H9 (cell line): ENCODE results near the gene FERMT2. TPM values are rescaled to one million over a fixed set of nuclear protein-coding genes. Genes with fewer than 3 reads are reported as not detected.

Experiments used
- DNase-seq: peaks from one replicate; pipeline ENCODE4 v3.0.0-alpha.2; 2017
- H2AFZ ChIP-seq: one replicate; pipeline ENCODE4 v1.6.1; 2013; ENCODE audit warnings: mild to moderate bottlenecking, low read length, control low read depth, moderate library complexity
- H2AK5ac ChIP-seq: 2 replicates; pipeline ENCODE4 v1.6.1; 2013; ENCODE audit warnings: low read length, control low read depth, mixed read lengths; ENCODE audit not compliant: insufficient read length
- H2BK120ac ChIP-seq: one replicate; pipeline ENCODE4 v1.6.1; 2013; ENCODE audit warnings: low read depth, mild to moderate bottlenecking, low read length, control low read depth, inconsistent platforms; ENCODE audit not compliant: poor library complexity, severe bottlenecking
- H2BK12ac ChIP-seq: 2 replicates; pipeline ENCODE4 v1.6.1; 2013; ENCODE audit warnings: low read length, control low read depth, mixed read lengths, low read depth; ENCODE audit not compliant: insufficient read length
- H2BK15ac ChIP-seq: 2 replicates; pipeline ENCODE4 v1.6.1; 2013; ENCODE audit warnings: low read depth, low read length, control low read depth
- H2BK20ac ChIP-seq: one replicate; pipeline ENCODE4 v1.6.1; 2013; ENCODE audit warnings: low read depth, mild to moderate bottlenecking, low read length, control low read depth, inconsistent platforms; ENCODE audit not compliant: poor library complexity, severe bottlenecking
- H2BK5ac ChIP-seq: 2 replicates; pipeline ENCODE4 v1.6.1; 2013; ENCODE audit warnings: low read length, control low read depth, mixed read lengths; ENCODE audit not compliant: insufficient read length
- H3K14ac ChIP-seq: 2 replicates; pipeline ENCODE4 v1.6.1; 2013; ENCODE audit warnings: low read length, control low read depth; ENCODE audit not compliant: insufficient read depth
- H3K18ac ChIP-seq: 2 replicates; pipeline ENCODE4 v1.6.1; 2013; ENCODE audit warnings: low read depth, mild to moderate bottlenecking, mixed read lengths, low read length, control low read depth; ENCODE audit not compliant: insufficient read length
- H3K23ac ChIP-seq: 2 replicates; pipeline ENCODE4 v1.6.1; 2013; ENCODE audit warnings: low read length, control low read depth, mixed read lengths, low read depth; ENCODE audit not compliant: insufficient read length
- H3K23me2 ChIP-seq: 2 replicates; pipeline ENCODE4 v1.6.1; 2013; ENCODE audit warnings: low read depth, mild to moderate bottlenecking, mixed read lengths, low read length, control low read depth; ENCODE audit not compliant: insufficient read length, poor library complexity, severe bottlenecking
- H3K27ac ChIP-seq: 2 replicates; pipeline ENCODE4 v1.5.1; 2013; ENCODE audit warnings: low read length, control low read depth, mixed read lengths, low read depth; ENCODE audit not compliant: insufficient read length
- H3K27me3 ChIP-seq: 2 replicates; pipeline ENCODE4 v1.6.1; 2013; ENCODE audit warnings: low read length, control low read depth, inconsistent platforms; ENCODE audit not compliant: insufficient read depth
- H3K4ac ChIP-seq: 2 replicates; pipeline ENCODE4 v1.6.1; 2013; ENCODE audit warnings: low read depth, mild to moderate bottlenecking, control low read depth, inconsistent platforms, low read length, moderate library complexity
- H3K4me1 ChIP-seq: 2 replicates; pipeline ENCODE4 v1.6.1; 2013; ENCODE audit warnings: low read length, control low read depth, inconsistent platforms; ENCODE audit not compliant: insufficient read depth
- H3K4me2 ChIP-seq: 2 replicates; pipeline ENCODE4 v1.6.1; 2013; ENCODE audit warnings: low read length, control low read depth, mixed read lengths; ENCODE audit not compliant: insufficient read length, insufficient read depth
- H3K56ac ChIP-seq: 2 replicates; pipeline ENCODE4 v1.6.1; 2013; ENCODE audit warnings: low read depth, mild to moderate bottlenecking, mixed read lengths, low read length, control low read depth; ENCODE audit not compliant: insufficient read length
- H3K79me1 ChIP-seq: 2 replicates; pipeline ENCODE4 v1.6.1; 2013; ENCODE audit warnings: low read depth, mild to moderate bottlenecking, moderate library complexity, low read length, control low read depth, inconsistent platforms; ENCODE audit not compliant: insufficient read depth, poor library complexity, severe bottlenecking
- H3K79me2 ChIP-seq: 2 replicates; pipeline ENCODE4 v1.6.1; 2013; ENCODE audit warnings: low read length, control low read depth, inconsistent platforms; ENCODE audit not compliant: insufficient read depth
- H3K9ac ChIP-seq: 2 replicates; pipeline ENCODE4 v1.6.1; 2013; ENCODE audit warnings: low read length, control low read depth, mixed read lengths; ENCODE audit not compliant: insufficient read length; ENCODE audit errors: extremely low read depth
- H3K9me3 ChIP-seq: one replicate; pipeline ENCODE4 v1.6.1; 2013; ENCODE audit warnings: low read depth, low read length, inconsistent platforms; ENCODE audit not compliant: control insufficient read depth
- H3T11ph ChIP-seq: one replicate; pipeline ENCODE4 v1.6.1; 2013; ENCODE audit warnings: mild to moderate bottlenecking, low read length, control low read depth, inconsistent platforms
- H4K20me1 ChIP-seq: one replicate; pipeline ENCODE4 v1.6.1; 2013; ENCODE audit not compliant: control insufficient read depth, insufficient read length, insufficient read depth
- H4K5ac ChIP-seq: 2 replicates; pipeline ENCODE4 v1.6.1; 2013; ENCODE audit warnings: low read depth, mild to moderate bottlenecking, mixed read lengths, low read length, control low read depth; ENCODE audit not compliant: insufficient read length
- H4K8ac ChIP-seq: replicated peaks from 2 replicates; pipeline ENCODE4 v1.6.1; 2013; ENCODE audit warnings: low read length, control low read depth, mixed read lengths, low read depth; ENCODE audit not compliant: insufficient read length
- H4K91ac ChIP-seq: 2 replicates; pipeline ENCODE4 v1.6.1; 2013; ENCODE audit warnings: low read depth, mild to moderate bottlenecking, moderate library complexity, mixed read lengths, low read length, control low read depth; ENCODE audit not compliant: insufficient read length
- H3K27ac Mint-ChIP-seq, 3 experiments: 2 replicates in 2 of 3; 3 replicates in 1 of 3; pipeline ENCODE4 v1.8.0; 2020 to 2021; ENCODE audit warnings: mixed read lengths in 3 of 3, mild to moderate bottlenecking in 1 of 3, moderate library complexity in 1 of 3
- H3K27me3 Mint-ChIP-seq: 2 replicates; pipeline ENCODE4 v1.8.0; 2021; ENCODE audit warnings: low read depth, mild to moderate bottlenecking, moderate library complexity, mixed read lengths
- H3K36me3 Mint-ChIP-seq, 3 experiments: 2 replicates in 2 of 3; 3 replicates in 1 of 3; pipeline ENCODE4 v1.8.0; 2020 to 2021; ENCODE audit warnings: low read depth in 3 of 3, mixed read lengths in 3 of 3; ENCODE audit not compliant: insufficient read depth in 1 of 3
- H3K4me1 Mint-ChIP-seq, 2 experiments: 2 replicates each; pipeline ENCODE4 v1.8.0; 2020; ENCODE audit warnings: mixed read lengths in 2 of 2
- H3K4me3 Mint-ChIP-seq, 2 experiments: 2 replicates in 1 of 2; 3 replicates in 1 of 2; pipeline ENCODE4 v1.8.0; 2020 to 2021; ENCODE audit warnings: mild to moderate bottlenecking in 2 of 2, mixed read lengths in 2 of 2, moderate library complexity in 1 of 2
- H3K9me3 Mint-ChIP-seq, 2 experiments: 2 replicates in 1 of 2; 3 replicates in 1 of 2; pipeline ENCODE4 v1.8.0; 2020; ENCODE audit warnings: mild to moderate bottlenecking in 2 of 2, mixed read lengths in 2 of 2, moderate library complexity in 1 of 2
- WGBS: extraction: QIAGEN DNeasy Blood & Tissue Kit; methylation state at CpG from one replicate; pipeline ENCODE4 v1.1.7; 2013; ENCODE audit warnings: missing lambda C conversion rate, low lambda C conversion rate, mixed read lengths; ENCODE audit not compliant: insufficient read length; ENCODE audit errors: extremely low coverage; 5-methylcytosine and 5-hydroxymethylcytosine counted together
- total RNA-seq: library from RNA; stranded (reverse); gene quantifications from 2 replicates; pipeline ENCODE4 v1.2.1, GENCODE V29; 2021
- TF ChIP-seq, protein P1 (sequence below): fragments of 200-600 bp; sonication (generic); conservative IDR thresholded peaks from 3 replicates; pipeline ENCODE4 v1.8.0; 2021; ENCODE audit warnings: antibody characterized with exemption, mild to moderate bottlenecking

Gene FERMT2
- total RNA-seq, 1 experiment from 2014 or later: 128 TPM

GRCh38 chr14:52961060-52961639, 10.3 kb upstream of the FERMT2 start:
- Histone ChIP-seq H2BK5ac (no peak overlapping the region), H3K4ac (no peak overlapping the region), H3K23me2 (no peaks in the 10 kb centered on the region), H4K8ac (no peak overlapping the region), H2BK15ac (no peak overlapping the region), H3K4me1 (peaks cover 4% of the 10 kb centered on the region), H3K14ac (no peak overlapping the region), H2BK20ac (no peak overlapping the region), H3K18ac (no peak overlapping the region), H3K23ac (no peak overlapping the region), H3K9me3 (no peaks in the 10 kb centered on the region), H3K4me2 (no peak overlapping the region), H3K9ac (no peak overlapping the region), H3K79me1 (no peaks in the 10 kb centered on the region), H2BK120ac (no peak overlapping the region), H3K79me2 (no peaks in the 10 kb centered on the region), H3K56ac (no peak overlapping the region), H3T11ph (no peak overlapping the region), H4K5ac (no peak overlapping the region), H3K27me3 (no peaks in the 10 kb centered on the region), H4K91ac (no peak overlapping the region), H2AK5ac (no peak overlapping the region), H2AFZ (no peak overlapping the region), H2BK12ac (no peak overlapping the region), H3K27ac (no peak overlapping the region), H4K20me1 (no peaks in the 10 kb centered on the region)
- Mint-ChIP-seq H3K9me3 (peaks cover 4 to 6% of the 10 kb centered on the region in 2 experiments; a peak in 3 of 5 replicates), H3K27me3 (no peaks in the 10 kb centered on the region), H3K4me1 (peaks cover 15 to 16% of the 10 kb centered on the region in 2 experiments), H3K27ac (no peak overlapping the region), H3K4me3 (no peak overlapping the region), H3K36me3 (peaks cover 2 to 5% (median 4%) of the 10 kb centered on the region in 3 experiments; a peak in 5 of 7 replicates)
- TF ChIP-seq, protein P1, sequence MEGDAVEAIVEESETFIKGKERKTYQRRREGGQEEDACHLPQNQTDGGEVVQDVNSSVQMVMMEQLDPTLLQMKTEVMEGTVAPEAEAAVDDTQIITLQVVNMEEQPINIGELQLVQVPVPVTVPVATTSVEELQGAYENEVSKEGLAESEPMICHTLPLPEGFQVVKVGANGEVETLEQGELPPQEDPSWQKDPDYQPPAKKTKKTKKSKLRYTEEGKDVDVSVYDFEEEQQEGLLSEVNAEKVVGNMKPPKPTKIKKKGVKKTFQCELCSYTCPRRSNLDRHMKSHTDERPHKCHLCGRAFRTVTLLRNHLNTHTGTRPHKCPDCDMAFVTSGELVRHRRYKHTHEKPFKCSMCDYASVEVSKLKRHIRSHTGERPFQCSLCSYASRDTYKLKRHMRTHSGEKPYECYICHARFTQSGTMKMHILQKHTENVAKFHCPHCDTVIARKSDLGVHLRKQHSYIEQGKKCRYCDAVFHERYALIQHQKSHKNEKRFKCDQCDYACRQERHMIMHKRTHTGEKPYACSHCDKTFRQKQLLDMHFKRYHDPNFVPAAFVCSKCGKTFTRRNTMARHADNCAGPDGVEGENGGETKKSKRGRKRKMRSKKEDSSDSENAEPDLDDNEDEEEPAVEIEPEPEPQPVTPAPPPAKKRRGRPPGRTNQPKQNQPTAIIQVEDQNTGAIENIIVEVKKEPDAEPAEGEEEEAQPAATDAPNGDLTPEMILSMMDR: peak; percentile 79
- DNase-seq: peak; percentile 78
- WGBS: no CpG with 5 or more reads among the region's 4 CpGs
